Raji (cell line): ENCODE data around the gene TENM3.

ENCODE experiments used
- POLR2A ChIP-seq: IDR thresholded peaks from 2 replicates; pipeline ENCODE4 v1.6.1; 2011; ENCODE audit warnings: low read depth, low read length, control low read depth; ENCODE audit not compliant: insufficient read depth

TENM3 gene

DNA sequence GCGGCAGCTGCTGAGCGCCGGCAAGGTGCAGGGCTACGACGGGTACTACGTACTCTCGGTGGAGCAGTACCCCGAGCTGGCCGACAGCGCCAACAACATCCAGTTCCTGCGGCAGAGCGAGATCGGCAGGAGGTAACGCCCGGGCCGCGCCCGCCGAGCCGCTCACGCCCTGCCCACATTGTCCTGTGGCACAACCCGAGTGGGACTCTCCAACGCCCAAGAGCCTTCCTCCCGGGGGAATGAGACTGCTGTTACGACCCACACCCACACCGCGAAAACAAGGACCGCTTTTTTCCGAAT is 557.0 kb downstream of the TENM3 start:
- TF ChIP-seq POLR2A, result no peak

DNA sequence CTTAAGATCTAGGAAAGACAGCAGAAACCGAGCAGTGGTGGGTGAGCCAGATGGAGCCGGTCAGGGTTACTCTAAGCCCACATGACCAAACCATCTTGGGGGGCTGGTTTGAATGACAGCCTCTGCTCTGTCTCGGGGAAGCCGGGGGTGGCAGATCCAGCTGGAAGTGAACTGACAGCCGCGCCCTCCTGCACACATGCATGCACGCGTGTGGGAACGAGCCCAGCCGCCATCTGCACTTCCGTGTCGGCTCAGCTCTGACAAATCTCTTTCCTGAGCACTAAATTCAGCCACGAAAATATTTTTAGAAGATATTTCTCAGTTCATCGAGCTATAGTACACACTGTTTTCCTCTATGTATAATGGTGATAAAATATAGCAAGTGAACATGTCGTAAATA is 558.4 kb downstream of the TENM3 start:
- no peak for TF ChIP-seq POLR2A

- TF ChIP-seq POLR2A, result no peak
Measured at GRCh38 chr4:182802621-182803020, 559.4 kb downstream of the TENM3 start.

GRCh38 chr4:182803235-182803634 is 560.0 kb downstream of the TENM3 start:
- no peak for TF ChIP-seq POLR2A

DNA sequence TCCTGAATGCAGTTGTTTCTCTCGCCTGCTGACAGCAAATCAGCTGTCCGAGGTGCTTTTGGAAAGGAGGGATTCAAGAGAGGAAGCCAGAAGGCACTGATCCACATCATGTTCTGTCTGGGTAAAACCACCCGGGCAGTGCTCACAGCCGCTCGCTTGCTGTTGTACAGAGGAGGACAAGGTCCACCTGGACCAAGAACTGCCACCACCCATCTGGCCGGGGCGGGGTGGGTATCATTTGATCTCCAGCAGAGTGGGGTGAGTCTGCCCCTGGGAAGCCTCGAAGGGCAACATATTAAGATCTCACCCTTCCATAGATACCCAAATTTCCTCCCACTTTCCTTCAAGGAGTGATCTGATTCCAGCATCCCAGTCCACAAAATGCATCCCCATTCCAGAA is 560.9 kb downstream of the TENM3 start:
- TF ChIP-seq POLR2A, result no peak

DNA sequence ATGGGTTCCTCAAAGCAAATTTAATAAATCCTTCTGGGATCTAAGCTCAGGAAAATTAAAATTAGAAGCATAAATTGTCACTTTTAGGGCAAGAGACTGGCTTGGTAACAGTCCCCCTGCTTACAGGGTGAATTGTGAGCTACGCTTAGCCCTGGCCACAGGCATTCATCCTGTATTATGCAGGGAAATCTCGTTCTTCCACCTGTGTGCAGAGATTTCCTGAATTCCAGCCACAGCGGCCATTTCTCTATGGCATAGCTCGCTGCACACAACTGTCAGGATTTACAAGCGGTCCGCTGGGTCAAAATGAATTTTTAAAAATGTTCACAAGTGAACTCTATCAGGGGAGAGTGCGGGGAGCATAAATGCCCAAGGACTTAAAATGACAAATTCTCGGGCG is 562.1 kb downstream of the TENM3 start:
- TF ChIP-seq POLR2A, result no peak

DNA sequence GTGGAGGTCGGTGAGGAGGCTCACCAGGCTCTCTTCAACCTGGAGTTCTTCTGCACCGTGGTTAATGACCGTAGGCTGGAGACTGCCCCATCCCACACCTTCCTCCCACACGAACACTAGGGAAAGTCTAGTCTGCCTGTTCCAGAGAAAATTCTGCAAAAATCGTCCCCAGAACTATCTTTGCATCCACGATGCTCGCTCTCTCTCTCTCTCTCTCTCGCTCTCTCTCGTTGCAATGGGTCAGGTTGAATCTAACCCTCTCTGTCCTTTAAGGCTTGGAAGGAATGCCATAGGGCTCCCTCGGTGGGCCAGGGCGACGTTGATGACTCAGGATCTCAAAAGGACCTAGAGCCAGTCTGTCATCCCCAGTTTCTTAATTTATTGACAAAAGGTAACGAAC is 562.5 kb downstream of the TENM3 start:
- no peak for TF ChIP-seq POLR2A

GRCh38 chr4:182806259-182807252 is 563.4 kb downstream of the TENM3 start:
- TF ChIP-seq POLR2A, result no peak

DNA sequence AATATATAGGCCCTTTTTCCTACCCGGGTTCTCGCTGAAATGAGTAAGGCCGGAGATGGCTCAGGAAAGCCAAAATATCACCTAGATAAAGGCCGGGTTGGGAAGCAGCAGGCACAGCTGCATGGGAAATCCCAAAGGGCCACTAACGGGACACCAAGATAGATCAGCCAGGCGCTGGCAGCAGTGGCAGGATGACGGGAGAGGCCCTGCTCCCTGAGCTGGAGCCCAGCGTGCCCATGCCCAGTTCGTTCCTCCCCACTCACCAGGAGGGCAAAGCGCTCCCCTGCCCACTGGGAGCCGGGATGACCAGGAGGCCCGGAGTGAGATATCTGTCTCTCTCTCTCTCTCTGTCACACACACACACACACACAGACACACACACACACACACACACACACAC is 564.1 kb downstream of the TENM3 start:
- TF ChIP-seq POLR2A, result no peak

GRCh38 chr4:182807767-182808548 is 564.8 kb downstream of the TENM3 start:
- no peak for TF ChIP-seq POLR2A

- TF ChIP-seq POLR2A, result no peak
Measured at GRCh38 chr4:182808673-182809416, 565.6 kb downstream of the TENM3 start.

GRCh38 chr4:182809417-182810102 is 566.4 kb downstream of the TENM3 start:
- TF ChIP-seq POLR2A, result no peak

- no peak for TF ChIP-seq POLR2A
Measured at GRCh38 chr4:182810103-182810615, 567.0 kb downstream of the TENM3 start.

- TF ChIP-seq POLR2A, result no peak
Measured at GRCh38 chr4:182812916-182813315, 569.7 kb downstream of the TENM3 start.
